IMR-90 (cell line): ENCODE data around the gene TMEM8B. TPM values are rescaled to one million over a fixed set of nuclear protein-coding genes. Genes with fewer than 3 reads are reported as not detected.

ENCODE experiments used
- ATAC-seq: fragments of 200-7000 bp; cut with Tn5 transposase; 2 replicates; pipeline ENCODE4 v1.9.1; 2020; ENCODE audit warnings: low read depth, mild to moderate bottlenecking, moderate library complexity
- Bru-seq: library from RNA; stranded (reverse); fragments of 400-500 nt; gene quantifications from one replicate; lab custom pipeline; 2021; lab: Mats Ljungman, UMichigan
- BruChase-seq, 2 experiments: library from RNA; stranded (reverse); fragments of 400-500 nt; gene quantifications; one replicate each; lab custom pipeline; 2021; lab: Mats Ljungman, UMichigan
- BruUV-seq: library from RNA; stranded (reverse); fragments of 400-500 nt; replicated peaks from 2 replicates; lab custom pipeline; 2021; lab: Mats Ljungman, UMichigan
- CTCF ChIA-PET: fragments of 300-600 bp; formaldehyde crosslinking; extraction: SDS; loops from one replicate; lab custom pipeline; 2021; ENCODE audit warnings: antibody characterized with exemption; lab: Yijun Ruan, JAX
- POLR2A ChIA-PET: fragments of 300-600 bp; sonication (Branson Sonifier 250); formaldehyde crosslinking; loops from one replicate; lab custom pipeline; 2022; ENCODE audit warnings: antibody characterized with exemption; ENCODE audit not compliant: unreplicated experiment; lab: Charles Lee
- DNase-seq: peaks from one replicate; pipeline ENCODE4 v3.0.0; 2013
- H2AFZ ChIP-seq: replicated peaks from 2 replicates; pipeline ENCODE3; 2013; ENCODE audit warnings: low read length, mild to moderate bottlenecking; ENCODE audit not compliant: poor library complexity
- H2AK5ac ChIP-seq: 2 replicates; pipeline ENCODE4 v1.6.1; 2013; ENCODE audit warnings: low read depth, low read length, inconsistent platforms
- H2AK9ac ChIP-seq: replicated peaks from 2 replicates; pipeline ENCODE3; 2013; ENCODE audit warnings: mild to moderate bottlenecking, low read depth, low read length, moderate library complexity; ENCODE audit not compliant: poor library complexity
- H2BK120ac ChIP-seq: 2 replicates; pipeline ENCODE4 v1.6.1; 2013; ENCODE audit warnings: low read depth, low read length, inconsistent platforms
- H2BK15ac ChIP-seq: 3 replicates; pipeline ENCODE4 v1.6.1; 2013; ENCODE audit warnings: low read depth, low read length, inconsistent platforms
- H2BK20ac ChIP-seq: 2 replicates; pipeline ENCODE4 v1.6.1; 2013; ENCODE audit warnings: low read depth, mild to moderate bottlenecking, inconsistent platforms, low read length, moderate library complexity
- H2BK5ac ChIP-seq: 2 replicates; pipeline ENCODE4 v1.6.1; 2013; ENCODE audit warnings: mild to moderate bottlenecking, low read depth, low read length, inconsistent platforms; ENCODE audit not compliant: poor library complexity, severe bottlenecking
- H3K14ac ChIP-seq: replicated peaks from 2 replicates; pipeline ENCODE4 v1.6.1; 2013; ENCODE audit warnings: low read depth, low read length, inconsistent platforms
- H3K18ac ChIP-seq: 2 replicates; pipeline ENCODE4 v1.6.1; 2013; ENCODE audit warnings: low read depth, low read length, control low read depth
- H3K23ac ChIP-seq: 2 replicates; pipeline ENCODE4 v1.6.1; 2013; ENCODE audit warnings: low read depth, low read length, inconsistent platforms
- H3K27ac ChIP-seq: 2 replicates; pipeline ENCODE4 v1.5.1; 2013; ENCODE audit warnings: mild to moderate bottlenecking, control low read depth, low read length; ENCODE audit not compliant: insufficient read depth
- H3K27me3 ChIP-seq: 2 replicates; pipeline ENCODE4 v1.6.1; 2013; ENCODE audit warnings: low read length; ENCODE audit not compliant: control insufficient read depth, insufficient read depth
- H3K36me3 ChIP-seq: 2 replicates; pipeline ENCODE4 v1.6.1; 2013; ENCODE audit warnings: low read length, mixed read lengths; ENCODE audit not compliant: control insufficient read depth, insufficient read depth
- H3K4ac ChIP-seq: 2 replicates; pipeline ENCODE4 v1.6.1; 2013; ENCODE audit warnings: low read depth, low read length, inconsistent platforms
- H3K4me1 ChIP-seq: 2 replicates; pipeline ENCODE4 v1.6.1; 2013; ENCODE audit warnings: low read length, mixed read lengths; ENCODE audit not compliant: control insufficient read depth, insufficient read depth
- H3K4me2 ChIP-seq: 2 replicates; pipeline ENCODE4 v1.6.1; 2013; ENCODE audit warnings: low read depth, mild to moderate bottlenecking, control low read depth, low read length, moderate library complexity
- H3K4me3 ChIP-seq: 2 replicates; pipeline ENCODE4 v1.5.1; 2013; ENCODE audit warnings: low read depth, mild to moderate bottlenecking, control low read depth, low read length, moderate library complexity; ENCODE audit not compliant: insufficient read depth
- H3K56ac ChIP-seq: 2 replicates; pipeline ENCODE4 v1.6.1; 2013; ENCODE audit warnings: low read length, inconsistent platforms; ENCODE audit not compliant: insufficient read depth; ENCODE audit errors: extremely low read depth
- H3K79me1 ChIP-seq, 2 experiments: 2 replicates each; pipeline ENCODE4 v1.6.1; 2013; ENCODE audit warnings: low read length in 2 of 2, inconsistent platforms in 1 of 2, low read depth in 1 of 2
- H3K9ac ChIP-seq: 2 replicates; pipeline ENCODE4 v1.6.1; 2013; ENCODE audit warnings: low read depth, low read length, control low read depth
- H3K9me1 ChIP-seq: 2 replicates; pipeline ENCODE4 v1.6.1; 2013; ENCODE audit warnings: low read length, inconsistent platforms; ENCODE audit not compliant: insufficient read depth
- H3K9me3 ChIP-seq: 2 replicates; pipeline ENCODE4 v1.6.1; 2013; ENCODE audit warnings: low read length; ENCODE audit not compliant: control insufficient read depth, insufficient read depth
- H4K20me1 ChIP-seq: 2 replicates; pipeline ENCODE4 v1.6.1; 2013; ENCODE audit warnings: low read length, inconsistent platforms; ENCODE audit not compliant: insufficient read depth
- H4K5ac ChIP-seq: 2 replicates; pipeline ENCODE4 v1.6.1; 2013; ENCODE audit warnings: mild to moderate bottlenecking, low read depth, low read length, control low read depth
- H4K8ac ChIP-seq, 2 experiments: 2 replicates each; pipeline ENCODE4 v1.6.1; 2013; ENCODE audit warnings: low read depth in 2 of 2, low read length in 2 of 2, control low read depth in 1 of 2, inconsistent platforms in 1 of 2
- H4K91ac ChIP-seq: 2 replicates; pipeline ENCODE4 v1.6.1; 2013; ENCODE audit warnings: low read depth, low read length, inconsistent platforms; ENCODE audit not compliant: insufficient read depth
- CEBPB ChIP-seq: IDR thresholded peaks from 2 replicates; pipeline ENCODE4 v1.6.1; 2012; ENCODE audit warnings: low read depth, low read length, improper control_type of control experiment
- FOS ChIP-seq: fragments of 150-350 bp; IDR thresholded peaks from 2 replicates; pipeline ENCODE4 v1.6.1; 2016; ENCODE audit warnings: low read depth, low read length
- MAFK ChIP-seq: IDR thresholded peaks from 2 replicates; pipeline ENCODE4 v1.6.1; 2012; ENCODE audit warnings: low read depth, low read length, improper control_type of control experiment
- MAZ ChIP-seq: IDR thresholded peaks from 2 replicates; pipeline ENCODE4 v1.6.1; 2012; ENCODE audit warnings: low read depth, mild to moderate bottlenecking, low read length, improper control_type of control experiment, moderate library complexity, borderline replicate concordance
- RAD21 ChIP-seq: IDR thresholded peaks from 2 replicates; pipeline ENCODE4 v1.6.1; 2012; ENCODE audit warnings: low read length, improper control_type of control experiment
- RCOR1 ChIP-seq: IDR thresholded peaks from 2 replicates; pipeline ENCODE4 v1.6.1; 2012; ENCODE audit warnings: mild to moderate bottlenecking, low read length, improper control_type of control experiment; ENCODE audit not compliant: insufficient replicate concordance
- RFX5 ChIP-seq: IDR thresholded peaks from 2 replicates; pipeline ENCODE4 v1.8.0; 2012; ENCODE audit warnings: low read depth, mild to moderate bottlenecking, low read length, moderate library complexity
- SMC3 ChIP-seq: fragments of 150-350 bp; IDR thresholded peaks from 2 replicates; pipeline ENCODE4 v1.6.1; 2016; ENCODE audit warnings: low read depth, mild to moderate bottlenecking, antibody characterized with exemption, low read length, moderate library complexity
- WGBS, 2 experiments: methylation state at CpG; one replicate each; pipeline versions ENCODE4 v1.1.5 to v1.1.7; 2013; ENCODE audit warnings: missing lambda C conversion rate in 2 of 2; ENCODE audit not compliant: insufficient read length in 1 of 2; ENCODE audit errors: extremely low coverage in 2 of 2; 5-methylcytosine and 5-hydroxymethylcytosine counted together
- dilution Hi-C: fragments of 300-500 bp; cut with HindIII; formaldehyde crosslinking; loops from one replicate; pipeline ENCODE4 v1.14.3; 2018; ENCODE audit warnings: low sequenced_read_pairs; ENCODE audit not compliant: unreplicated experiment
- in situ Hi-C: fragments of 300-500 bp; cut with MboI; formaldehyde crosslinking; loops from 3 replicates; pipeline ENCODE4 v1.14.3; 2019; ENCODE audit warnings: low sequenced_read_pairs, inconsistent platforms, mixed read lengths
- intact Hi-C: fragments of 100-400 bp; cut with micrococcal nuclease; formaldehyde crosslinking; loops from 2 replicates; pipeline ENCODE4 v1.10.0; 2022
- long read RNA-seq: library from polyadenylated mRNA; unstranded; transcript quantifications from one replicate; pipeline ENCODE4 v2.0.0, GENCODE V29; 2021; ENCODE audit not compliant: unreplicated experiment
- polyA plus RNA-seq, 3 experiments: library from polyadenylated mRNA; depleted of rRNA; stranded (reverse); fragments of >200 nt; gene quantifications; 2 replicates each; pipeline ENCODE4 v1.2.3, GENCODE V29; 2012; ENCODE audit warnings: low replicate concordance in 1 of 3
- total RNA-seq: library from RNA; depleted of rRNA; stranded (reverse); fragments of >200 nt; gene quantifications from 2 replicates; pipeline ENCODE4 v1.2.3, GENCODE V29; 2012; rRNA removed
- TF ChIP-seq, protein P1 (sequence below): conservative IDR thresholded peaks from 2 replicates; pipeline ENCODE4 v1.5.1; 2012; ENCODE audit warnings: mild to moderate bottlenecking, low read depth, low read length, improper control_type of control experiment
- TF ChIP-seq, protein P2 (sequence below): fragments of 150-350 bp; IDR thresholded peaks from 2 replicates; pipeline ENCODE4 v1.6.1; 2016; ENCODE audit warnings: low read depth, mild to moderate bottlenecking, low read length, moderate library complexity, borderline replicate concordance
- TF ChIP-seq, protein P3 (sequence below): fragments of 150-350 bp; IDR thresholded peaks from 2 replicates; pipeline ENCODE4 v1.6.1; 2017; ENCODE audit warnings: mild to moderate bottlenecking, antibody characterized with exemption, low read length, low read depth

The TMEM8B gene
- total RNA-seq (0.56 and 0.72 TPM in 2 replicates), polyA plus RNA-seq (2012; rRNA removed) (8.2 and 8.3 TPM in 2 replicates), Bru-seq, nascent RNA (percentile 51 among the genes with signal in this experiment), BruChase-seq, experiment 1, labeled RNA remaining after a 6-hour chase (percentile 62 among the genes with signal in this experiment), BruChase-seq, experiment 2, labeled RNA remaining after a 2-hour chase (percentile 57 among the genes with signal in this experiment)
- polyA plus RNA-seq (2012; cell fraction: cytosol; rRNA removed): 4.6 and 10.5 TPM in 2 replicates
- polyA plus RNA-seq (2012; cell fraction: nucleus; rRNA removed; ENCODE audit: low replicate concordance): 24.1 and 54.4 TPM in 2 replicates
- long read RNA-seq, partial matches to known transcripts: 19 of 28 reads
- long read RNA-seq, other reads (novel, unspliced or antisense): 9 of 28 reads

DNA sequence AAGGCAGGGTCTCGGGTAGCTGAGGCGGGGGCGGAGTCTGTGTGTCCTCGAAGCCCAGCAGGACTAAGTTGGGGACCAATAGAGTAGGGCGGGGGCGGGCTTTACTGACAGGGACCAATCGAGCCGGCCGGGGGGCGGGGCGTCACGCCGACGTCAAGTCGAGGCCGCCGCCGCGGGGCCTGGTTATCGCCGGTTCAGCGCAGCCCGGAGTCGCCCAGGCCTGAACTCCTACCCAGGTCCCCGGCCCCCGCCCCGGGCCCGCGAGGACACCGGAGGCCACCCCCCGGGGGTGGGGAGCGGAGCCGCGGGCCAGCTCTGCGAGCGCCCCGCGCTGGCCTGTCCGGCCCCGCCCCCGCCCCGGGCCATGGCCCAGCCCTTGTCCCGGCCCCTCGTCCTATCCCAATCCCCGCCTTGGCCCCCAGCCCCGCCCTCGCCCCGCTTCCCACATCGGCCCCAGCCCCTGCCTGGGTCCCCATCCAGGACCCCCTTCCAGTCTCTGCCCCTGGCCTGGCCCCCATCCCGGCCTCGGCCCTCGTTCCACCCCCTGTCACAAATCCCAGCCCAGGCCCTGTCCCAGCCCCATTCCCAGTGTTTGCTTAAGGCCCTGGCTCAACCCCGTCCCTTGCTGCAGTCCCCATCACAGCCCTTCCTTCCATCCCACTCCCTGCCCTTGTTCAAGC is at the start of gene TMEM8B:
Gene TMEM8B, plus strand, starts transcription at position 145 of the 680 bp plus-strand sequence. Its CDS starts 220 bp downstream, at position 365.
- H3K79me1 ChIP-seq: peaks cover 2 to 18% of the 10 kb centered on the region in 2 experiments; a peak in 3 of 4 replicates
- H3K14ac ChIP-seq: peak within 1 kb of the TSS; percentile 92
- peak within 1 kb of the TSS; percentile 85 for H3K27ac ChIP-seq
- peak within 1 kb of the TSS; percentile 77 for H4K91ac ChIP-seq
- 0 out of 2 replicates have a peak within 1 kb of the TSS, but pooled peaks have one; percentile 16 for H2BK20ac ChIP-seq
- intact Hi-C loops: loop anchor here (2.0 to 10.0 kb wide), 2 partner anchors 16 to 196 kb away; no protein-coding TSS in a partner anchor
- H3K9ac ChIP-seq: peak within 1 kb of the TSS; percentile 97
- H3K9me3 ChIP-seq: no peaks in the 10 kb centered on the region
- peak within 1 kb of the TSS; percentile 38 for H2BK120ac ChIP-seq
- no peaks in the 10 kb centered on the region for H3K36me3 ChIP-seq
- ATAC-seq (peak; percentile 94), DNase-seq (peak; percentile 83)
- H3K4me1 ChIP-seq: peaks cover 8% of the 10 kb centered on the region
- peak within 1 kb of the TSS; percentile 56 for H3K56ac ChIP-seq
- POLR2A ChIA-PET: interaction anchor here (0.6 kb wide), 1 partner anchor 1681 kb away, joined by 25 read pairs; no protein-coding TSS in a partner anchor
- peak within 1 kb of the TSS; percentile 99 for H4K5ac ChIP-seq
- peak within 1 kb of the TSS; percentile 91 for H3K4me3 ChIP-seq
- no peaks in the 10 kb centered on the region for H3K27me3 ChIP-seq
- peak within 1 kb of the TSS; percentile 79 for H3K18ac ChIP-seq
- in situ Hi-C loops: no loop called here
- peak within 1 kb of the TSS; percentile 100 for H3K4me2 ChIP-seq
- dilution Hi-C loops: no loop called here
- H3K4ac ChIP-seq: peak within 1 kb of the TSS; percentile 84
- peaks cover 17% of the 10 kb centered on the region for H3K9me1 ChIP-seq
- peak within 1 kb of the TSS; percentile 93 to 97 for H4K8ac ChIP-seq
- peak within 1 kb of the TSS; percentile 73 for H2BK5ac ChIP-seq
- peak within 1 kb of the TSS; percentile 99 for H2AFZ ChIP-seq
- 0% methylated on average over 6 of the region's 53 CpGs; no CpG with 5 or more reads in 1 of the 2 experiments for WGBS, 2 experiments
- H2AK5ac ChIP-seq: peak within 1 kb of the TSS; percentile 71
- BruUV-seq: no TSS peak
- H2BK15ac ChIP-seq: peak within 1 kb of the TSS; percentile 97; the same call in 2 of the 3 replicates
- no peaks in the 10 kb centered on the region for H4K20me1 ChIP-seq
- H2AK9ac ChIP-seq: peak within 1 kb of the TSS; percentile 63
- peak within 1 kb of the TSS; percentile 91 for H3K23ac ChIP-seq
- CTCF ChIA-PET: interaction anchor here (1.0 kb wide), 2 partner anchors 53 to 82 kb away, joined by 3 read pairs; no protein-coding TSS in a partner anchor
- TF ChIP-seq RFX5 (no peak), RAD21 (no peak), SMC3 (no peak), RCOR1 (no peak), CEBPB (no peak), MAZ (peak; percentile 32; the same call in 1 of the 2 replicates), FOS (no peak), MAFK (no peak)
- TF ChIP-seq, protein P1, sequence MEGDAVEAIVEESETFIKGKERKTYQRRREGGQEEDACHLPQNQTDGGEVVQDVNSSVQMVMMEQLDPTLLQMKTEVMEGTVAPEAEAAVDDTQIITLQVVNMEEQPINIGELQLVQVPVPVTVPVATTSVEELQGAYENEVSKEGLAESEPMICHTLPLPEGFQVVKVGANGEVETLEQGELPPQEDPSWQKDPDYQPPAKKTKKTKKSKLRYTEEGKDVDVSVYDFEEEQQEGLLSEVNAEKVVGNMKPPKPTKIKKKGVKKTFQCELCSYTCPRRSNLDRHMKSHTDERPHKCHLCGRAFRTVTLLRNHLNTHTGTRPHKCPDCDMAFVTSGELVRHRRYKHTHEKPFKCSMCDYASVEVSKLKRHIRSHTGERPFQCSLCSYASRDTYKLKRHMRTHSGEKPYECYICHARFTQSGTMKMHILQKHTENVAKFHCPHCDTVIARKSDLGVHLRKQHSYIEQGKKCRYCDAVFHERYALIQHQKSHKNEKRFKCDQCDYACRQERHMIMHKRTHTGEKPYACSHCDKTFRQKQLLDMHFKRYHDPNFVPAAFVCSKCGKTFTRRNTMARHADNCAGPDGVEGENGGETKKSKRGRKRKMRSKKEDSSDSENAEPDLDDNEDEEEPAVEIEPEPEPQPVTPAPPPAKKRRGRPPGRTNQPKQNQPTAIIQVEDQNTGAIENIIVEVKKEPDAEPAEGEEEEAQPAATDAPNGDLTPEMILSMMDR: no peak
- TF ChIP-seq, protein P2, sequence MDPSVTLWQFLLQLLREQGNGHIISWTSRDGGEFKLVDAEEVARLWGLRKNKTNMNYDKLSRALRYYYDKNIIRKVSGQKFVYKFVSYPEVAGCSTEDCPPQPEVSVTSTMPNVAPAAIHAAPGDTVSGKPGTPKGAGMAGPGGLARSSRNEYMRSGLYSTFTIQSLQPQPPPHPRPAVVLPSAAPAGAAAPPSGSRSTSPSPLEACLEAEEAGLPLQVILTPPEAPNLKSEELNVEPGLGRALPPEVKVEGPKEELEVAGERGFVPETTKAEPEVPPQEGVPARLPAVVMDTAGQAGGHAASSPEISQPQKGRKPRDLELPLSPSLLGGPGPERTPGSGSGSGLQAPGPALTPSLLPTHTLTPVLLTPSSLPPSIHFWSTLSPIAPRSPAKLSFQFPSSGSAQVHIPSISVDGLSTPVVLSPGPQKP: no peak
- TF ChIP-seq, protein P3, sequence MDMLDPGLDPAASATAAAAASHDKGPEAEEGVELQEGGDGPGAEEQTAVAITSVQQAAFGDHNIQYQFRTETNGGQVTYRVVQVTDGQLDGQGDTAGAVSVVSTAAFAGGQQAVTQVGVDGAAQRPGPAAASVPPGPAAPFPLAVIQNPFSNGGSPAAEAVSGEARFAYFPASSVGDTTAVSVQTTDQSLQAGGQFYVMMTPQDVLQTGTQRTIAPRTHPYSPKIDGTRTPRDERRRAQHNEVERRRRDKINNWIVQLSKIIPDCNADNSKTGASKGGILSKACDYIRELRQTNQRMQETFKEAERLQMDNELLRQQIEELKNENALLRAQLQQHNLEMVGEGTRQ: no peak
